ENCODE results near the gene LRRC49. TPM values are rescaled to one million over a fixed set of nuclear protein-coding genes. Genes with fewer than 3 reads are reported as not detected.
"Not testable (repeated sequence)": the region's sequence is repeated elsewhere in the genome, so short reads cannot be mapped to it uniquely, and the experiment has no call there.

LRRC49 gene
- total RNA-seq, 2 experiments from 2014 or later, result not detected

DNA sequence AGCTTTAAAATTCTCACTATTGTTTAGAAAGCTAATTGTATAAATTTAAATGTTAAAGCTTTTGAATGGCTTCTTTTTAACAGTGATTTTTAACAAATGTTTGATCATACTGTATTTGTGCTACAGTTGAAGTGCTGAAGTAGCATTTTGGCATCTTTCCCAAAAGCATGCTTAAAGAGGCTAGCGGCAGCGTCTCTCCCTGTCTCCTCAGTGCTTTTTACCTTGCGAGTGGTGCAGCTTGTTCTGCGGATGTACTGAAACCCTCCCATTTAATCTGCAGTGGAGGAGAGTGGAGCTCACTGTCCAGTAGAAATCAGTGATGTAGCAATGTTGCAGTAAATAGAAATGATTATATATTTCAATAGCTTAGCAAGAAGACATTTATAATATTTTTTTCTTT lies 43.7 kb downstream of the LRRC49 start:
- no peaks in the 10 kb centered on the region for H3K79me2 ChIP-seq (ENCODE audit: insufficient read depth, low read depth, low read length)
- no peak overlapping the region for H3K27ac ChIP-seq (ENCODE audit: low read depth, low read length, poor library complexity, severe bottlenecking)
- BruUV-seq (replicated peaks), result no TSS peak
- no peaks in the 10 kb centered on the region for H3K4me1 ChIP-seq (ENCODE audit: insufficient read depth, low read length, poor library complexity, severe bottlenecking)
- no peaks in the 10 kb centered on the region for H3K36me3 ChIP-seq (ENCODE audit: insufficient read depth, low read length)
- TF ChIP-seq, protein P1, sequence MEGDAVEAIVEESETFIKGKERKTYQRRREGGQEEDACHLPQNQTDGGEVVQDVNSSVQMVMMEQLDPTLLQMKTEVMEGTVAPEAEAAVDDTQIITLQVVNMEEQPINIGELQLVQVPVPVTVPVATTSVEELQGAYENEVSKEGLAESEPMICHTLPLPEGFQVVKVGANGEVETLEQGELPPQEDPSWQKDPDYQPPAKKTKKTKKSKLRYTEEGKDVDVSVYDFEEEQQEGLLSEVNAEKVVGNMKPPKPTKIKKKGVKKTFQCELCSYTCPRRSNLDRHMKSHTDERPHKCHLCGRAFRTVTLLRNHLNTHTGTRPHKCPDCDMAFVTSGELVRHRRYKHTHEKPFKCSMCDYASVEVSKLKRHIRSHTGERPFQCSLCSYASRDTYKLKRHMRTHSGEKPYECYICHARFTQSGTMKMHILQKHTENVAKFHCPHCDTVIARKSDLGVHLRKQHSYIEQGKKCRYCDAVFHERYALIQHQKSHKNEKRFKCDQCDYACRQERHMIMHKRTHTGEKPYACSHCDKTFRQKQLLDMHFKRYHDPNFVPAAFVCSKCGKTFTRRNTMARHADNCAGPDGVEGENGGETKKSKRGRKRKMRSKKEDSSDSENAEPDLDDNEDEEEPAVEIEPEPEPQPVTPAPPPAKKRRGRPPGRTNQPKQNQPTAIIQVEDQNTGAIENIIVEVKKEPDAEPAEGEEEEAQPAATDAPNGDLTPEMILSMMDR (conservative IDR thresholded peaks at IDR 0.05; ENCODE audit: low read length), result no peak
- no peak for TF ChIP-seq EZH2phosphoT487 (IDR thresholded peaks at IDR 0.05; ENCODE audit: borderline replicate concordance, low read depth, low read length)
- H3K9me3 ChIP-seq (ENCODE audit: low read length), result no peaks in the 10 kb centered on the region
- DNase-seq (ENCODE audit: low spot score), result no peak
- H2AFZ ChIP-seq (ENCODE audit: low read length), result no peak overlapping the region
- H3K4me2 ChIP-seq (ENCODE audit: low read length), result no peak overlapping the region
- ChIA-PET POLR2A (no interaction called here), CTCF (ENCODE audit: unreplicated experiment) (no interaction called here)
- no peak overlapping the region for H3K4me3 ChIP-seq (ENCODE audit: low read depth, low read length, poor library complexity, severe bottlenecking)
- no peaks in the 10 kb centered on the region for H4K20me1 ChIP-seq (ENCODE audit: insufficient read depth, low read length)
- intact Hi-C loops (cut with micrococcal nuclease; ENCODE audit: unreplicated experiment), result no loop called here
- no peaks in the 10 kb centered on the region for H3K9me2 ChIP-seq (ENCODE audit: insufficient read depth, low read length)

DNA sequence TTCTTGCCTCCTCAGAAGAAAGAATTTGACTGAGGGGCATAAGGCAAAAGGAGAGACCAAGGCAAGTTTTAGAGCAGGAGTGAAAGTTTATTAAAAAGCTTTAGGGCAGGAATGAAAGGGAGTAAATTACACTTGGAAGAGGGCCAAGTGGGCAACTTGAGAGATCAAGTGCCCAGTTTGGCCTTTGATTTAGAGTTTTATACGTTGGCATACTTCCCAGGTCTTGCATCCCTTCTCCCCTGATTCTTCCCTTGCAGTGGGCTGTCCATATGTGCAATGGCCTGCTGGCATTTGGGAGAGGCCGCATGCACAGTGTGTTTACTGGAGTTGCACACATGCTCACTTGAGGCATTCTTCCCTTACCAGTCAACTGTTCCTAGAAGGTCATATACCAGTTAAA lies 50.7 kb downstream of the LRRC49 start:
- H3K9me3 ChIP-seq (ENCODE audit: low read length); H2AFZ ChIP-seq (ENCODE audit: low read length); H3K79me2 ChIP-seq (ENCODE audit: insufficient read depth, low read depth, low read length); H3K4me1 ChIP-seq (ENCODE audit: insufficient read depth, low read length, poor library complexity, severe bottlenecking); H3K27ac ChIP-seq (ENCODE audit: low read depth, low read length, poor library complexity, severe bottlenecking); CTCF ChIA-PET (ENCODE audit: unreplicated experiment); H3K36me3 ChIP-seq (ENCODE audit: insufficient read depth, low read length); intact Hi-C loops (cut with micrococcal nuclease; ENCODE audit: unreplicated experiment); H3K9me2 ChIP-seq (ENCODE audit: insufficient read depth, low read length); DNase-seq (ENCODE audit: low spot score); H3K4me2 ChIP-seq (ENCODE audit: low read length); POLR2A ChIA-PET; H4K20me1 ChIP-seq (ENCODE audit: insufficient read depth, low read length); H3K4me3 ChIP-seq (ENCODE audit: low read depth, low read length, poor library complexity, severe bottlenecking); BruUV-seq (replicated peaks): not testable (repeated sequence)

DNA sequence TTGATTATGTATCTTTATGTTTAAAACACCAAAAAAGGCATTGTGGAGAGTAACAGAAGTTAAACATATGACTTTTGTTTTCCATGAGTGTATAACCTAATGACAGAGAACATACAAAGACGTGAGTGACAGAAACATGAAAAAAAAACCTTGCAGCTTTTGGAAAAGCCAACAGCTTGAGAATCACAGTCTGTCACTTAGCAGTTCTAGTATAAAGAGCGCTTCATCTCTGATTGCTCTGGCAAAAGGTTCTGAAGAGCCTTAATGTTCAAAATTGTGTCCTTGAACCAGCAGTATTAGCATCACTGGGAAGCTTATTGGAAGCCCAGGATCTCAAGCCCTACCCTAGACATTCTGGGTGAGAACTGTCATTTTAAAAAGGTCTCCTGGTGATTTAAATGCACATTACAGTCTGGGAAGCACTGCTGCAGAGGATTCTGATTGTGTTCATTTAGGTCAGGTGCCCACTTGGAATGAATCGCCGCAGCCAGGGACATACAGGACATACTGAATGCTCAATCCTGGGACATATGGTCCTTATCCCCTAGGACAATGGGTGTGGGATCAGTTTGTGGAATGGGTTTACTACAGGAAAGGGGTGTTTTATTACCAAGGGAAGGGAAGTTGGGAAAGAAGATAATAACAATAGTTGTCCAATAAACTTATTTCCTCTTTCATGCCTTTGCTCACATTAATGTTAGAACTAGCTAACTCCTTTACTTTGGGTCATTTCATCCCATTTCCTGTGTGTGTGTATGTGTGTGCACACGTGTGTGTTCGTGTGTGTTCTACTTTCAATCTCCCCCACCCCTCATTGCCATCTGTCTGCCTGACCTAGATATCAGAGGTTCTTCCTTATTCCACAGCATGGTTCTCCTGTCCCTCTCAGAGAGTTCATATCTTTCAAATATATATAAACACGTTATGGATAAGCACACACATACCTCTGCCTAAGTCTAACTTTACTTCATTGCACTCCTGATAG lies 55.0 kb downstream of the LRRC49 start:
- BruUV-seq (replicated peaks), result no TSS peak
- intact Hi-C loops (cut with micrococcal nuclease; ENCODE audit: unreplicated experiment), result no loop called here
- POLR2A ChIA-PET, result no interaction called here

More for the DNA sequence above, 55.0 kb downstream of the LRRC49 start:
- no peaks in the 10 kb centered on the region for H3K4me1 ChIP-seq (ENCODE audit: insufficient read depth, low read length, poor library complexity, severe bottlenecking)
- H3K9me2 ChIP-seq (ENCODE audit: insufficient read depth, low read length), result no peaks in the 10 kb centered on the region
- no peaks in the 10 kb centered on the region for H4K20me1 ChIP-seq (ENCODE audit: insufficient read depth, low read length)
- no peak overlapping the region for H3K4me3 ChIP-seq (ENCODE audit: low read depth, low read length, poor library complexity, severe bottlenecking)
- H3K36me3 ChIP-seq (ENCODE audit: insufficient read depth, low read length), result no peaks in the 10 kb centered on the region
- TF ChIP-seq, protein P1 (conservative IDR thresholded peaks at IDR 0.05; ENCODE audit: low read length), result no peak
- no peak for TF ChIP-seq EZH2phosphoT487 (IDR thresholded peaks at IDR 0.05; ENCODE audit: borderline replicate concordance, low read depth, low read length)
- H3K4me2 ChIP-seq (ENCODE audit: low read length), result no peak overlapping the region
- H3K27ac ChIP-seq (ENCODE audit: low read depth, low read length, poor library complexity, severe bottlenecking), result no peak overlapping the region
- CTCF ChIA-PET (ENCODE audit: unreplicated experiment), result no interaction called here
- no peak for DNase-seq (ENCODE audit: low spot score)
- no peaks in the 10 kb centered on the region for H3K9me3 ChIP-seq (ENCODE audit: low read length)
- H3K79me2 ChIP-seq (ENCODE audit: insufficient read depth, low read depth, low read length), result no peaks in the 10 kb centered on the region
- no peak overlapping the region for H2AFZ ChIP-seq (ENCODE audit: low read length)
